Astrocyte of the cerebellum (primary cell): Measurements from ENCODE around the gene TLCD5.

Experiments used
- DNase-seq: peaks from one replicate; pipeline ENCODE4 v3.0.0-alpha.2; 2011; ENCODE audit warnings: low read depth
- H3K4me3 ChIP-seq: 2 replicates; pipeline ENCODE4 v1.5.1; 2011; ENCODE audit warnings: mild to moderate bottlenecking, low read depth, low read length, moderate library complexity
- in situ Hi-C: cut with HindIII; loops from 2 replicates; pipeline ENCODE4 v1.10.0; 2017; ENCODE audit warnings: low sequenced_read_pairs
- TF ChIP-seq, protein P1 (sequence below): IDR thresholded peaks from 2 replicates; pipeline ENCODE4 v1.5.1; 2012; ENCODE audit warnings: low read length, low read depth, moderate library complexity, mild to moderate bottlenecking; ENCODE audit errors: missing control alignments

Gene TLCD5

GRCh38 chr11:120344302-120345004 lies 19.4 kb downstream of the TLCD5 start:
- DNase-seq: no peak
- TF ChIP-seq, protein P1, sequence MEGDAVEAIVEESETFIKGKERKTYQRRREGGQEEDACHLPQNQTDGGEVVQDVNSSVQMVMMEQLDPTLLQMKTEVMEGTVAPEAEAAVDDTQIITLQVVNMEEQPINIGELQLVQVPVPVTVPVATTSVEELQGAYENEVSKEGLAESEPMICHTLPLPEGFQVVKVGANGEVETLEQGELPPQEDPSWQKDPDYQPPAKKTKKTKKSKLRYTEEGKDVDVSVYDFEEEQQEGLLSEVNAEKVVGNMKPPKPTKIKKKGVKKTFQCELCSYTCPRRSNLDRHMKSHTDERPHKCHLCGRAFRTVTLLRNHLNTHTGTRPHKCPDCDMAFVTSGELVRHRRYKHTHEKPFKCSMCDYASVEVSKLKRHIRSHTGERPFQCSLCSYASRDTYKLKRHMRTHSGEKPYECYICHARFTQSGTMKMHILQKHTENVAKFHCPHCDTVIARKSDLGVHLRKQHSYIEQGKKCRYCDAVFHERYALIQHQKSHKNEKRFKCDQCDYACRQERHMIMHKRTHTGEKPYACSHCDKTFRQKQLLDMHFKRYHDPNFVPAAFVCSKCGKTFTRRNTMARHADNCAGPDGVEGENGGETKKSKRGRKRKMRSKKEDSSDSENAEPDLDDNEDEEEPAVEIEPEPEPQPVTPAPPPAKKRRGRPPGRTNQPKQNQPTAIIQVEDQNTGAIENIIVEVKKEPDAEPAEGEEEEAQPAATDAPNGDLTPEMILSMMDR: no peak
- in situ Hi-C loops: no loop called here
- H3K4me3 ChIP-seq: no peak overlapping the region

DNA sequence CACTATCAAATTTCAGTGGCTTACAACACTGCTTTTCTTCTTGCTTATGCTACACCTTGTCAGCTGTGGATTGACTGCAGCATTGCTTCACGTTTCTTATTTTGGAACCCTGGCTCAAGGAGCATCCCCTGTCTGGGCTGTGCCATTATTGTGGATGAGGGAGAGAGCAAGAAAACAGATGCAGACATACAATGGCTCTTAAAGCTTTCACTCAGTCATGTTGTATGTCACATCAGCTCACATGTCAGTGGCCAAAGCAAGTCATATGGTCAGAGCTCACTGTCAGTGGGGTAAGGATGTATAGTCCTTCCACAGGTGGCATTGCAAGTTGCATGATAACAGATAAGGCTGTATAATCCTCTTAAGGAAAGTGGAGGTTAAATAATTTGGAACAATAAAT lies 21.1 kb downstream of the TLCD5 start:
- no peak overlapping the region for H3K4me3 ChIP-seq
- in situ Hi-C loops: no loop called here
- no peak for DNase-seq
- TF ChIP-seq, protein P1: no peak

GRCh38 chr11:120350637-120351036 lies 25.5 kb downstream of the TLCD5 start:
- in situ Hi-C loops: no loop called here
- TF ChIP-seq, protein P1: no peak
- no peak overlapping the region for H3K4me3 ChIP-seq
- DNase-seq: no peak

GRCh38 chr11:120352405-120352804 lies 27.3 kb downstream of the TLCD5 start:
- in situ Hi-C loops: no loop called here
- no peak for DNase-seq
- no peak overlapping the region for H3K4me3 ChIP-seq
- TF ChIP-seq, protein P1: no peak

- TF ChIP-seq, protein P1: no peak
- in situ Hi-C loops: no loop called here
- no peak overlapping the region for H3K4me3 ChIP-seq
- DNase-seq: no peak
These were observed 29.0 kb downstream of the TLCD5 start for GRCh38 chr11:120354068-120354467.

GRCh38 chr11:120354779-120355178 lies 29.7 kb downstream of the TLCD5 start:
- TF ChIP-seq, protein P1: no peak
- in situ Hi-C loops: no loop called here

More at GRCh38 chr11:120354779-120355178, 29.7 kb downstream of the TLCD5 start:
- H3K4me3 ChIP-seq: no peak overlapping the region
- DNase-seq: no peak
